Spleen (tissue), 7 donors: ENCODE measurements around the gene PCNX1.

Experiments used
- CTCF ChIP-seq, 11 experiments: fragments of 200-600 bp in 7 of 11; fragments of 450-650 bp in 4 of 11; sonication (generic) in 4 of 11; IDR thresholded peaks in 8 of 11; conservative IDR thresholded peaks in 3 of 11; 1 replicate in 7 of 11; 2 replicates in 4 of 11; pipeline versions ENCODE4 v1.4.0 to v1.8.0; 2016 to 2021; ENCODE audit warnings: antibody characterized with exemption in 11 of 11, inconsistent platforms in 4 of 11, mild to moderate bottlenecking in 1 of 11
- POLR2A ChIP-seq, 3 donors: fragments of 450-650 bp; IDR thresholded peaks; one replicate each; pipeline ENCODE4 v1.5.1; 2017; ENCODE audit warnings: antibody characterized with exemption in 3 of 3, mild to moderate bottlenecking in 1 of 3
- donor health status: DM: no; HTN: no; CAD: no; lungs with moderate emphysema.
- donor health status: DM: no; HTN: no; CAD: no.
- donor health status: DM: no; HTN: no; CAD: no.

- TF ChIP-seq CTCF (IDR thresholded peaks at IDR 0.05 in 8 of 11, conservative IDR thresholded peaks at IDR 0.05 in 3 of 11): no peak
- no peak for TF ChIP-seq POLR2A (IDR thresholded peaks at IDR 0.05)
Measured at GRCh38 chr14:70882776-70883492, 24.3 kb upstream of the PCNX1 start.
